Esophagus muscularis mucosa (tissue), 4 donors: Measurements from ENCODE around the gene CKAP2L. TPM values are rescaled to one million over a fixed set of nuclear protein-coding genes. Genes with fewer than 3 reads are reported as not detected.

Source experiments
- DNase-seq: peaks from one replicate; pipeline ENCODE4 v3.0.0-alpha.2; 2017; ENCODE audit errors: extremely low spot score
- H3K27ac ChIP-seq, 4 donors: fragments of 200-600 bp; sonication (generic); replicated peaks in 1 of 4; 1 replicate in 3 of 4; 2 replicates in 1 of 4; pipeline ENCODE4 v1.5.1; 2016 to 2019; ENCODE audit warnings: mild to moderate bottlenecking in 1 of 4
- H3K27me3 ChIP-seq, 4 donors: fragments of 200-600 bp; sonication (generic); one replicate each; pipeline versions ENCODE4 v1.5.1 to v1.6.0; 2016 to 2019
- H3K36me3 ChIP-seq, 4 donors: fragments of 200-600 bp; sonication (generic); one replicate each; pipeline ENCODE4 v1.5.1; 2016 to 2019
- H3K4me1 ChIP-seq, 4 donors: fragments of 200-600 bp; sonication (generic); one replicate each; pipeline ENCODE4 v1.5.1; 2016 to 2019
- H3K4me3 ChIP-seq, 4 donors: fragments of 200-600 bp; sonication (generic); 1 replicate in 2 of 4; 2 replicates in 2 of 4; pipeline ENCODE4 v1.5.1; 2016 to 2019; ENCODE audit warnings: mild to moderate bottlenecking in 4 of 4, moderate library complexity in 1 of 4
- H3K9me3 ChIP-seq, 4 donors: fragments of 200-600 bp; sonication (generic); 1 replicate in 3 of 4; 2 replicates in 1 of 4; pipeline ENCODE4 v1.5.1; 2016 to 2019
- EP300 ChIP-seq: sonication (generic); formaldehyde crosslinking; IDR thresholded peaks from one replicate; pipeline ENCODE4 v1.6.1; 2017; ENCODE audit warnings: antibody characterized with exemption
- POLR2A ChIP-seq: fragments of 450-650 bp; IDR thresholded peaks from one replicate; pipeline ENCODE4 v1.6.1; 2017; ENCODE audit warnings: antibody characterized with exemption, moderate library complexity, mild to moderate bottlenecking, low read depth
- POLR2AphosphoS5 ChIP-seq, 2 donors: sonication (generic); formaldehyde crosslinking; IDR thresholded peaks; one replicate each; pipeline ENCODE4 v1.6.1; 2017; ENCODE audit warnings: antibody characterized with exemption in 2 of 2
- WGBS: methylation state at CpG from one replicate; pipeline ENCODE4 v1.1.5; 2018; 5-methylcytosine and 5-hydroxymethylcytosine counted together
- intact Hi-C: fragments of 100-400 bp; cut with DNase I; formaldehyde crosslinking; loops from one replicate; pipeline ENCODE4 v1.15.1; 2023
- total RNA-seq, 4 donors: library from RNA; depleted of rRNA; stranded (reverse); fragments of >200 nt; gene quantifications; one replicate each; pipeline versions ENCODE4 v1.1.0 to v1.2.1, GENCODE V29; 2016
- TF ChIP-seq, protein P1 (sequence below), 3 experiments: fragments of 200-600 bp in 2 of 3; fragments of 450-650 bp in 1 of 3; sonication (generic) in 2 of 3; IDR thresholded peaks; one replicate each; pipeline ENCODE4 v1.5.1; 2017 to 2019; ENCODE audit warnings: antibody characterized with exemption in 3 of 3, mild to moderate bottlenecking in 2 of 3, moderate library complexity in 1 of 3

The CKAP2L gene
- total RNA-seq, 4 donors from 2014 or later: 0.23 to 1.5 (median 0.91) TPM; not detected in 1

DNA sequence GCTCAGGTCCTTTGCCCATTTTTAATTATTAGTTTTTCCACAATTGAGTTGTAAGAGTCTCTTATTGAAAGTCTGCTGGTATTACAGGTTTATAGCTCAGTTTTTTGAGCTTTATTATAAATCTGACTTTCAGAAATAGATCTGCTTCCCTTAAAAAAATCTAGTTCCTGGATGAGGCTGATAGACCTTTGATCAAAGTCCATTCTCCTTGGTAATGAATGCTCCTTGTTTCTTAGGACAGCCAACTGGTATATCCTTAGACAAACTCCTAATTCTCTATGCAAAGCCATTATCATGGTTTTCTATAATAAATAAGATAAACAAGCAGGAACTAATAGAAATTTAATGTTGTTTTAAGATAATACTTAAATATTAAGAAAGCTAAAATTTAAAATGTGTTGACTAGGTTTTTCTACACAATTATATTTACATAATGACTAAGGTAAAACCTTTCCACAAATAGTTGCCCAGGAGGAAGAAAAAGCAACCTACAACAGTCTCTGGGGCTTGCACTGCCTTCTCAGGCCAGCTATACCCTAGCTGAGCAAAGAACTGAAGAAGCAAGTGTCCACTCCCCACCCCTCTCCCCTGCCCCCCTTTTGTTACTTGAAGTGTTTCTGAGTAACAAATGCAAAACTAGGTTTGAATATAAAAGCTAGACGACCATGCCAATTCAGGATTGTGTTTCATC, 26.7 kb downstream of the CKAP2L start:
- H3K9me3 ChIP-seq: no peaks in the 10 kb centered on the region
- no peaks in the 10 kb centered on the region for H3K27me3 ChIP-seq
- H3K36me3 ChIP-seq: no peaks in the 10 kb centered on the region
- H3K4me3 ChIP-seq: no peak overlapping the region
- WGBS: 91% methylated on average over 1 of the region's 1 CpG
- TF ChIP-seq POLR2A (no peak), POLR2AphosphoS5 (IDR thresholded peaks at IDR 0.05) (no peak), EP300 (no peak)
- TF ChIP-seq, protein P1, sequence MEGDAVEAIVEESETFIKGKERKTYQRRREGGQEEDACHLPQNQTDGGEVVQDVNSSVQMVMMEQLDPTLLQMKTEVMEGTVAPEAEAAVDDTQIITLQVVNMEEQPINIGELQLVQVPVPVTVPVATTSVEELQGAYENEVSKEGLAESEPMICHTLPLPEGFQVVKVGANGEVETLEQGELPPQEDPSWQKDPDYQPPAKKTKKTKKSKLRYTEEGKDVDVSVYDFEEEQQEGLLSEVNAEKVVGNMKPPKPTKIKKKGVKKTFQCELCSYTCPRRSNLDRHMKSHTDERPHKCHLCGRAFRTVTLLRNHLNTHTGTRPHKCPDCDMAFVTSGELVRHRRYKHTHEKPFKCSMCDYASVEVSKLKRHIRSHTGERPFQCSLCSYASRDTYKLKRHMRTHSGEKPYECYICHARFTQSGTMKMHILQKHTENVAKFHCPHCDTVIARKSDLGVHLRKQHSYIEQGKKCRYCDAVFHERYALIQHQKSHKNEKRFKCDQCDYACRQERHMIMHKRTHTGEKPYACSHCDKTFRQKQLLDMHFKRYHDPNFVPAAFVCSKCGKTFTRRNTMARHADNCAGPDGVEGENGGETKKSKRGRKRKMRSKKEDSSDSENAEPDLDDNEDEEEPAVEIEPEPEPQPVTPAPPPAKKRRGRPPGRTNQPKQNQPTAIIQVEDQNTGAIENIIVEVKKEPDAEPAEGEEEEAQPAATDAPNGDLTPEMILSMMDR (IDR thresholded peaks at IDR 0.05): no peak
- DNase-seq: no peak
- intact Hi-C loops: no loop called here
- peaks cover 0 to 23% (median 15%) of the 10 kb centered on the region in 4 donors for H3K4me1 ChIP-seq
- H3K27ac ChIP-seq: no peak overlapping the region

DNA sequence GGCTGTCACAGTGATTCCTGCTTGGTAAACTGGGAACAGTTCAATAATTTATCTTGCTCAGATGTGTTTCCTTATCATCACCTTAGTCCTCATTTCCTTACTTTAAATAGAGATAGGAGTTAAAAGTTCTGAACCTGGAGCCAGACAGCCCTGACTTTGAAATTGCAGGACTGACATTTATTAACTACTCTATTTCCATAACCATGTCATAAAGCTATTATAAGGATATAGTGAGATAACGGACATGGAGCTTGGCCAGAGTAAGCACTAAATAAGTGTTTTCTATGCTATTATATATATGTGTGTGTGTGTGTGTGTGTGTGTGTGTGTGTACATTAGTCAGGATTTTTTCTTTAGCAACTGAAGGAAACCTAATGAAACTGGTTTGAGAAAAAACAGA, 30.5 kb downstream of the CKAP2L start:
- WGBS: 47% methylated on average over 1 of the region's 1 CpG
- Histone ChIP-seq H3K27me3 (no peaks in the 10 kb centered on the region), H3K4me1 (peaks cover 0 to 10% (median 9%) of the 10 kb centered on the region in 4 donors), H3K4me3 (no peak overlapping the region), H3K36me3 (no peaks in the 10 kb centered on the region), H3K9me3 (no peaks in the 10 kb centered on the region), H3K27ac (no peak overlapping the region)
- no peak for DNase-seq
- no peak for TF ChIP-seq POLR2AphosphoS5 (IDR thresholded peaks at IDR 0.05)
- no peak for TF ChIP-seq POLR2A
- TF ChIP-seq, protein P1 (IDR thresholded peaks at IDR 0.05): no peak
- TF ChIP-seq EP300: no peak
- intact Hi-C loops: no loop called here

DNA sequence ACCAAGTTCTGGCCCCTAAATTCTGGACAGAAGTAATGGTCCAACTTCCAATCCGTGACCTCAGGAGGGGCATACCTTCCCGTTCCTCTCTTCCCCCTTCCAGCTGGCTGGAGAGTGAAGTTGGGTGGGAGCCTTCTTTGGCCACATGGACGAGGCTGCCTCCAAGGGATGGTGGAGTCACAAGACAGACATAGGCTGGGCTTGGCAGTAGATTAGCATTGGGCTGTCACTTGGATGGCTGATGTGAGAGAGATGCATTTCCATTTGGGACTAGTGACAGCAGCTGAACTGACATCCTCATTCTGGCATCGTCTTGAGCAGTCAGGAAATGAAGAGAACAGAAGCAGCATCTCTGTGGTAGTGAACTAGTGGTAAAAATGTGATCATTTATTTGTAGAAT, 31.0 kb downstream of the CKAP2L start:
- TF ChIP-seq, protein P1 (IDR thresholded peaks at IDR 0.05): no peak
- TF ChIP-seq POLR2AphosphoS5 (IDR thresholded peaks at IDR 0.05) (no peak), POLR2A (no peak), EP300 (no peak)

DNA sequence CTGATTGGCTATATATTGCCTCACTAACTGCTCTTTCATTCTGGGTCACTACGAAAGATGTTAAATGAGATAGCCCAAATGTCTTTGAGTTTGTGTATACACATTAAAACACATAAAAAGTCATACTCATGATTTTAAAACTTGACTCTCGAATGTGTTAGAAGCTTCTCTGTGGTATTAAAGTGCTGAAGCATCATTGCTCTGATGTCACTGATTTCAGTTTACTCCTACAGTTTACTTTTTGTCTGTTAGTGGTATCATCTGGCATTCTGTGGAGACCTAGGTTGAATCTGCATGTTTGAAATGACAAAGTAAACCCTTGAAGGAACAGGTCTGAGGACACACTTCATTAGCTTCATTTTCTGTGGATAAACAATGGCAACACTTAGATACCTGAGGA, 32.9 kb downstream of the CKAP2L start:
- Histone ChIP-seq H3K36me3 (no peaks in the 10 kb centered on the region), H3K27ac (no peak overlapping the region), H3K27me3 (peaks cover 0 to 18% (median 0%) of the 10 kb centered on the region in 4 donors), H3K4me1 (peaks cover 0 to 17% (median 14%) of the 10 kb centered on the region in 4 donors), H3K4me3 (no peak overlapping the region), H3K9me3 (no peaks in the 10 kb centered on the region)
- intact Hi-C loops: no loop called here
- DNase-seq: no peak
- 95% methylated on average over 2 of the region's 2 CpGs for WGBS
- no peak for TF ChIP-seq POLR2A
- TF ChIP-seq, protein P1 (IDR thresholded peaks at IDR 0.05): no peak
- no peak for TF ChIP-seq POLR2AphosphoS5 (IDR thresholded peaks at IDR 0.05)

More for the DNA sequence above, 31.0 kb downstream of the CKAP2L start:
- DNase-seq: no peak
- 45% methylated on average over 4 of the region's 4 CpGs for WGBS
- intact Hi-C loops: no loop called here
- Histone ChIP-seq H3K27ac (no peak overlapping the region), H3K4me3 (no peak overlapping the region), H3K36me3 (no peaks in the 10 kb centered on the region), H3K9me3 (no peaks in the 10 kb centered on the region), H3K4me1 (peaks cover 0 to 10% (median 9%) of the 10 kb centered on the region in 4 donors), H3K27me3 (peaks cover 0 to 3% (median 0%) of the 10 kb centered on the region in 4 donors)

DNA sequence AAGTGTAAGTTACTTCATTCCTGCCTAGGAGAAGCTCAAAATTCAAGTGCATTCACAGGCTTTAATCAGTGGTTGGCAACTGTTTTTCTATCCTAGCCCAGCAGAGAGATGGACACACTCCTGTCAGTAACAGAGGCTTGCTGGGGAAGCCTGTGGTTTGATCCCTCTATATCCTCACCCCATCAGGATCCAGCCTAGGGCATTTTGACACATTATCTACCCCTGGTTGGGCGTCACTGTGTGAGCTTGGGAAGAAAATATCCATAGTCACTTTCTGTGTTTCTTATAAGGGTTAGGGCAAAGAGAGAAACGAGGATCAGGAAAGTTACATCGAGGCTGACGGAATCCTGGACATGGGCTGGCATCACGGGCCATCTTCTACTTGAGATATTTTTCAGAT, 33.6 kb downstream of the CKAP2L start:
- TF ChIP-seq EP300: no peak
- TF ChIP-seq, protein P1 (IDR thresholded peaks at IDR 0.05): no peak
- no peak for TF ChIP-seq POLR2AphosphoS5 (IDR thresholded peaks at IDR 0.05)
- no peak for TF ChIP-seq POLR2A
- intact Hi-C loops: no loop called here
- H3K36me3 ChIP-seq: no peaks in the 10 kb centered on the region
- H3K27ac ChIP-seq: no peak overlapping the region
- peaks cover 0 to 18% (median 16%) of the 10 kb centered on the region in 4 donors for H3K4me1 ChIP-seq
- peaks cover 0 to 18% (median 0%) of the 10 kb centered on the region in 4 donors for H3K27me3 ChIP-seq
- H3K4me3 ChIP-seq: no peak overlapping the region
- DNase-seq: peak; percentile 45
- WGBS: 84% methylated on average over 5 of the region's 5 CpGs
- no peaks in the 10 kb centered on the region for H3K9me3 ChIP-seq
